ENCODE measurements around the gene PDK3. TPM values are rescaled to one million over a fixed set of nuclear protein-coding genes. Genes with fewer than 3 reads are reported as not detected.

PDK3 gene
- total and polyA plus RNA-seq, 2 experiments from 2014 or later, result 5.8 to 7.0 TPM

DNA sequence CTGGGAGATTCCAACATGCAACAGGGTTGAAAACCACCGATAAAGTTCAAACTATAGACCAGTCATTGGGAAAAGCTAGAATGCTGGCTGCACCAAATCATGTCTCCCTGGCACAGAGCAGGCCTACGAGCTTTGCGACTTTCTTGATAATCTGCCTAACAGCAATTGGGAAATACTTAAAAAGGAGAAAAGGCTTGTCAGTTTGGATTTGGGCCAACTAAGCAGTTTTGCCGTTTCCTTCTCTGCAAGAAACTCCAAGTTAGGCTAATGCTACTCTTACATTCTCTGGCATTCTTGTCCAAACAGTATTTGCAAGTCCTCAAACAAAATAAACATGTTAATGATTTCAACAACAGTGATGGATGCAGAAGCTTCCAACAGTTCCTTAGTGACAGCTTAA, 87.9 kb downstream of the PDK3 start:
- no peaks in the 10 kb centered on the region for H3K27me3 ChIP-seq (replicated peaks; ENCODE audit: insufficient read depth)
- H3K27ac ChIP-seq, result no peak overlapping the region
- no peak overlapping the region for H3K4me2 ChIP-seq (ENCODE audit: unreplicated experiment)
- no peak for DNase-seq
- no peaks in the 10 kb centered on the region for H3K79me2 ChIP-seq (ENCODE audit: insufficient read depth)
- no peak overlapping the region for H3K4me3 ChIP-seq
- no peaks in the 10 kb centered on the region for H3K9me2 ChIP-seq (ENCODE audit: insufficient read depth)
- in situ Hi-C loops (cut with MboI), result no loop called here
- H3F3A ChIP-seq (ENCODE audit: insufficient read depth), result no peaks in the 10 kb centered on the region
- H3K36me3 ChIP-seq (ENCODE audit: low read depth), result no peaks in the 10 kb centered on the region
- TF ChIP-seq EZH2phosphoT487 (IDR thresholded peaks at IDR 0.05; ENCODE audit: insufficient read depth, low read depth) (no peak), EZH2 (IDR thresholded peaks at IDR 0.05; ENCODE audit: insufficient read depth, poor library complexity, severe bottlenecking) (no peak)
- H3K4me1 ChIP-seq (ENCODE audit: insufficient read depth), result no peaks in the 10 kb centered on the region
- WGBS, 2 experiments (ENCODE audit: low coverage in 1 of 2, low lambda C conversion rate in 2 of 2, missing lambda C conversion rate in 2 of 2), result 17 to 19% methylated on average over 4 of the region's 4 CpGs
- H3K9ac ChIP-seq, result no peak overlapping the region
- no peaks in the 10 kb centered on the region for H4K20me1 ChIP-seq (ENCODE audit: insufficient read depth)
- H2AFZ ChIP-seq, result no peak overlapping the region
- no peaks in the 10 kb centered on the region for H3K9me3 ChIP-seq (ENCODE audit: low read depth)

DNA sequence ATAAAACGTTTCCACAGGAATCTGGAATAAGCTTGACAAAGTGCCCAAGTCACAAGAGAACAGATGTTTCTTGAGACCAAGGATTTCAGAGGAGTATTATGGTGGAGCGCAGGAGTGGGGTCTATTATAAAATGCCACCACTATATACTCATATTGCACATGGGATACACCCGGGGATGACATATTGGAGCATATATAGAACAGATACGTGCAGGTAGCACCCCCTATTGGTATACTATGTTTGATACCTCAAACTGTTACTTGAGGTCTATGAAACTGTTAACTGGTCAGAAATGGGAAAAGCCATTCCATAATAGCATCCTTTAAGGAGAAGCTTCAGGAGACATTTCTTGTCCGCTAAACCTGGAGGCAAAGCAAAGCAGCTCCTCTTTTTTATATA, 96.0 kb downstream of the PDK3 start:
- H3K9me3 ChIP-seq (ENCODE audit: low read depth), result no peaks in the 10 kb centered on the region
- no peak overlapping the region for H3K27ac ChIP-seq
- no peaks in the 10 kb centered on the region for H3K79me2 ChIP-seq (ENCODE audit: insufficient read depth)
- H3K4me2 ChIP-seq (ENCODE audit: unreplicated experiment), result no peak overlapping the region
- H3K9ac ChIP-seq, result no peak overlapping the region
- peak; percentile 36 for DNase-seq
- TF ChIP-seq EZH2phosphoT487 (IDR thresholded peaks at IDR 0.05; ENCODE audit: insufficient read depth, low read depth), result no peak
- TF ChIP-seq EZH2 (IDR thresholded peaks at IDR 0.05; ENCODE audit: insufficient read depth, poor library complexity, severe bottlenecking), result no peak
- 28 to 32% methylated on average over 5 of the region's 5 CpGs for WGBS, 2 experiments (ENCODE audit: low coverage in 1 of 2, low lambda C conversion rate in 2 of 2, missing lambda C conversion rate in 2 of 2)
- no peaks in the 10 kb centered on the region for H3K9me2 ChIP-seq (ENCODE audit: insufficient read depth)
- no peaks in the 10 kb centered on the region for H3K4me1 ChIP-seq (ENCODE audit: insufficient read depth)
- H3K27me3 ChIP-seq (replicated peaks; ENCODE audit: insufficient read depth), result no peaks in the 10 kb centered on the region
- no peaks in the 10 kb centered on the region for H4K20me1 ChIP-seq (ENCODE audit: insufficient read depth)
- H3K36me3 ChIP-seq (ENCODE audit: low read depth), result no peaks in the 10 kb centered on the region
- H2AFZ ChIP-seq, result no peak overlapping the region
- in situ Hi-C loops (cut with MboI), result no loop called here
- H3K4me3 ChIP-seq, result no peak overlapping the region
- H3F3A ChIP-seq (ENCODE audit: insufficient read depth), result no peaks in the 10 kb centered on the region

DNA sequence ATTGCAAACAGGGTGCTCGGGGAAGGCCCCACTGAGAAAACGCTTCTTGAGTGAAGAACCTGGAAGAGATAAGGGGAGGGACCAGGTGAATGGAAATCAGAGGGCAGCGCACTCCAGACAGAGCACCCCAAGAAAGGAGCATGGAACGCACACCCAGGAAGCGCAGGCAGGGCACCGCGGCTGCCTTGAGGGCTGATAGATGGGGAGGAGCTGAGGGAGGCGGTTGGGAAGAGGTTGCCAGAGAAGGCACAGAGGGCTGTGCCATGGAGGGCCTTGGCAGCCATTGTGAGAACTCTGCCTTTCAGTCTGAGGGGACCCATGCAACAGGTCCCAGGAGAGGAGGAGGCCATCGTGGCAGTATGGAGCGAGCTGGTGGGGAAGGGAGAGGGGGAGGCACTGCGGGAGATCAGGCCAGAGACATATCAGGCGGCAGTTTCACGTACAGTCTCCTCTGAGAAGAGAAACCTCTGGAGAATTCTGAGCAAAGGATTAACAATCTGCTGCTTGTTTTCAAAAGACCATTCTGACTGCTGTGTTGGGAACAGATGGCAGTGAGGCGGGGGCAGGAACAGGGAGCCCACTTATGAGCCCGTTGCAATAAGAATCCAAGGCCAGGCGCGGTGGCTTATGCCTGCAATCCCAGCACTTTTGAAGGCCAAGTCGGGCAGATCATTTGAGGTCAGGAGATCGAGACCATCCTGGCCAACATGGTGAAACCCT, 98.4 kb downstream of the PDK3 start:
- in situ Hi-C loops (cut with MboI), result no loop called here
- Histone ChIP-seq H3F3A (ENCODE audit: insufficient read depth) (no peaks in the 10 kb centered on the region), H3K9ac (no peak overlapping the region), H3K79me2 (ENCODE audit: insufficient read depth) (no peaks in the 10 kb centered on the region), H3K36me3 (ENCODE audit: low read depth) (no peaks in the 10 kb centered on the region), H3K4me1 (ENCODE audit: insufficient read depth) (no peaks in the 10 kb centered on the region), H3K4me2 (ENCODE audit: unreplicated experiment) (no peak overlapping the region), H3K27ac (no peak overlapping the region), H2AFZ (no peak overlapping the region), H3K9me2 (ENCODE audit: insufficient read depth) (no peaks in the 10 kb centered on the region), H4K20me1 (ENCODE audit: insufficient read depth) (no peaks in the 10 kb centered on the region), H3K9me3 (ENCODE audit: low read depth) (no peaks in the 10 kb centered on the region), H3K27me3 (replicated peaks; ENCODE audit: insufficient read depth) (no peaks in the 10 kb centered on the region), H3K4me3 (no peak overlapping the region)
- no peak for TF ChIP-seq EZH2phosphoT487 (IDR thresholded peaks at IDR 0.05; ENCODE audit: insufficient read depth, low read depth)
- no peak for TF ChIP-seq EZH2 (IDR thresholded peaks at IDR 0.05; ENCODE audit: insufficient read depth, poor library complexity, severe bottlenecking)
- no peak for DNase-seq
- 63 to 70% methylated on average over 16 to 19 of the region's 19 CpGs for WGBS, 2 experiments (ENCODE audit: low coverage in 1 of 2, low lambda C conversion rate in 2 of 2, missing lambda C conversion rate in 2 of 2)

DNA sequence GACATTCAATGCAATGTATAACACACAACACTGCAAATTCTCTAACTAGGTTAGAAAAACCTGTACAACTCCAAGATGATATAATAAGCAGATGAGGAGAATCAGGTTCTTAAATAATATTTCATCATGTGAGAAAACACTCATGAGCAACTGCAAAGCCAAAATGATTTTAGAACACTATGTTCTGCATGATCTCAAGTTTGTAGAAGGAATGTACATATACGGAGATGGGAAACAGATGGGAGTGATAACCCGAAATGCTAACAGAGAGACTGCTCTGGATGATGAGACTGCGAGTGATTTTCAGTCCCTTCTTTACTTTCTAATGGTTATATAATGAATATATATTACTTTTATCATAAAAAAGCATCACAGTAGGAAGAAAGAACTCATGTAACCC, 101.2 kb downstream of the PDK3 start:
- no peaks in the 10 kb centered on the region for H3K36me3 ChIP-seq (ENCODE audit: low read depth)
- WGBS, 2 experiments (ENCODE audit: low coverage in 1 of 2, low lambda C conversion rate in 2 of 2, missing lambda C conversion rate in 2 of 2), result 30 to 33% methylated on average over 3 of the region's 3 CpGs
- H3F3A ChIP-seq (ENCODE audit: insufficient read depth), result no peaks in the 10 kb centered on the region
- no peaks in the 10 kb centered on the region for H3K27me3 ChIP-seq (replicated peaks; ENCODE audit: insufficient read depth)
- H3K4me3 ChIP-seq, result no peak overlapping the region
- no peak overlapping the region for H3K4me2 ChIP-seq (ENCODE audit: unreplicated experiment)
- no peaks in the 10 kb centered on the region for H3K9me3 ChIP-seq (ENCODE audit: low read depth)
- no peaks in the 10 kb centered on the region for H3K9me2 ChIP-seq (ENCODE audit: insufficient read depth)
- H2AFZ ChIP-seq, result no peak overlapping the region
- in situ Hi-C loops (cut with MboI), result no loop called here
- no peaks in the 10 kb centered on the region for H3K4me1 ChIP-seq (ENCODE audit: insufficient read depth)
- no peak overlapping the region for H3K9ac ChIP-seq
- no peak for TF ChIP-seq EZH2phosphoT487 (IDR thresholded peaks at IDR 0.05; ENCODE audit: insufficient read depth, low read depth)
- no peak for TF ChIP-seq EZH2 (IDR thresholded peaks at IDR 0.05; ENCODE audit: insufficient read depth, poor library complexity, severe bottlenecking)
- DNase-seq, result no peak
- no peaks in the 10 kb centered on the region for H3K79me2 ChIP-seq (ENCODE audit: insufficient read depth)
- H4K20me1 ChIP-seq (ENCODE audit: insufficient read depth), result no peaks in the 10 kb centered on the region
- no peak overlapping the region for H3K27ac ChIP-seq

All from GM23248 (cell line).